Activated B cell treated with CpG ODN at 0.5 μM for 24 hours (primary cell): Measurements from ENCODE around the gene VIPR1. TPM values are rescaled to one million over a fixed set of nuclear protein-coding genes. Genes with fewer than 3 reads are reported as not detected.
A peak's percentile ranks its signal among the peaks of the same experiment; 100 is the strongest.

ENCODE experiments used
- ATAC-seq: fragments of 200-7000 bp; cut with Tn5 transposase; one replicate; pipeline ENCODE4 v1.10.0; 2021; ENCODE audit warnings: low read depth, mild to moderate bottlenecking, moderate library complexity
- CTCF ChIA-PET: fragments of 350-600 bp; sonication (Branson Sonifier 250); formaldehyde crosslinking; loops from one replicate; lab custom pipeline; 2021; ENCODE audit warnings: antibody characterized with exemption; lab: Charles Lee
- POLR2A ChIA-PET: fragments of 350-600 bp; sonication (Branson Sonifier 250); formaldehyde crosslinking; loops from one replicate; lab custom pipeline; 2021; ENCODE audit warnings: antibody characterized with exemption; lab: Charles Lee
- DNase-seq: peaks from one replicate; pipeline ENCODE4 v3.0.0; 2022
- H3K27ac Mint-ChIP-seq: one replicate; pipeline ENCODE4 v1.8.0; 2020; ENCODE audit warnings: mixed read lengths
- H3K27me3 Mint-ChIP-seq: one replicate; pipeline ENCODE4 v1.8.0; 2021; ENCODE audit warnings: mixed read lengths
- H3K36me3 Mint-ChIP-seq: one replicate; pipeline ENCODE4 v1.8.0; 2021; ENCODE audit warnings: low read depth, mixed read lengths
- H3K4me1 Mint-ChIP-seq: one replicate; pipeline ENCODE4 v1.8.0; 2021; ENCODE audit warnings: mixed read lengths
- H3K4me3 Mint-ChIP-seq: one replicate; pipeline ENCODE4 v1.8.0; 2020; ENCODE audit warnings: mild to moderate bottlenecking, mixed read lengths
- H3K9me3 Mint-ChIP-seq: one replicate; pipeline ENCODE4 v1.8.0; 2020; ENCODE audit warnings: mixed read lengths
- CTCF ChIP-seq: fragments of 200-600 bp; IDR thresholded peaks from one replicate; pipeline ENCODE4 v1.8.0; 2022; ENCODE audit warnings: antibody characterized with exemption, mild to moderate bottlenecking
- intact Hi-C: fragments of 100-400 bp; cut with micrococcal nuclease; formaldehyde crosslinking; loops from one replicate; pipeline ENCODE4 v1.15.1; 2024
- total RNA-seq: library from RNA; stranded (reverse); gene quantifications from 2 replicates; pipeline ENCODE4 v1.2.3, GENCODE V29; 2022

VIPR1 gene
- total RNA-seq = 3.2 and 3.6 TPM in 2 replicates

GRCh38 chr3:42502429-42503250, at the start of gene VIPR1:
VIPR1 (plus strand) TSS chr3:42502643; CDS start chr3:42502736, 93 bp downstream.
- Mint-ChIP-seq H3K27me3 (peaks cover 24% of the 10 kb centered on the region), H3K36me3 (no peaks in the 10 kb centered on the region), H3K27ac (peak within 1 kb of the TSS; percentile 70), H3K9me3 (no peaks in the 10 kb centered on the region), H3K4me1 (peaks cover 22% of the 10 kb centered on the region), H3K4me3 (peak within 1 kb of the TSS; percentile 91)
- no peak for TF ChIP-seq CTCF
- POLR2A ChIA-PET = interaction anchor here (0.6 to 2.3 kb wide), 7 partner anchors 9 to 1303 kb away, joined by 3 to 20 read pairs (median 5); partner anchors contain the start of genes CTNNB1, NKTR and SS18L2
- intact Hi-C loops = loop anchor here (1.0 to 5.0 kb wide), 8 partner anchors 12 to 540 kb away; partner anchors contain the start of genes CCDC13, SEC22C and ULK4
- ATAC-seq (peak; percentile 99), DNase-seq (peak; percentile 91)
- CTCF ChIA-PET = interaction anchor here (0.8 to 2.8 kb wide), 9 partner anchors 13 to 255 kb away, joined by 3 to 18 read pairs (median 6); no protein-coding TSS in a partner anchor

- intact Hi-C loops = no loop called here
- Mint-ChIP-seq H3K4me3 (no peak overlapping the region), H3K27me3 (peaks cover 20% of the 10 kb centered on the region), H3K4me1 (no peaks in the 10 kb centered on the region), H3K36me3 (no peaks in the 10 kb centered on the region), H3K27ac (no peak overlapping the region), H3K9me3 (no peaks in the 10 kb centered on the region)
- DNase-seq = no peak
- TF ChIP-seq CTCF = no peak
- ATAC-seq = no peak
- CTCF ChIA-PET = no interaction called here
- POLR2A ChIA-PET = no interaction called here
These were observed 46.2 kb upstream of the VIPR1 start for GRCh38 chr3:42456211-42456610.

GRCh38 chr3:42459151-42459550, 43.3 kb upstream of the VIPR1 start:
- Mint-ChIP-seq H3K27ac (no peak overlapping the region), H3K9me3 (no peaks in the 10 kb centered on the region), H3K4me1 (no peaks in the 10 kb centered on the region), H3K36me3 (no peaks in the 10 kb centered on the region), H3K4me3 (no peak overlapping the region), H3K27me3 (peaks cover 25% of the 10 kb centered on the region)
- ChIA-PET POLR2A (no interaction called here), CTCF (no interaction called here)
- no peak for TF ChIP-seq CTCF
- DNase-seq = no peak
- intact Hi-C loops = no loop called here
- no peak for ATAC-seq

GRCh38 chr3:42461762-42462161, 40.7 kb upstream of the VIPR1 start:
- Mint-ChIP-seq H3K27ac (no peak overlapping the region), H3K36me3 (no peaks in the 10 kb centered on the region), H3K4me3 (no peak overlapping the region), H3K27me3 (peaks cover 20% of the 10 kb centered on the region), H3K4me1 (no peaks in the 10 kb centered on the region), H3K9me3 (no peaks in the 10 kb centered on the region)
- POLR2A ChIA-PET = no interaction called here
- TF ChIP-seq CTCF = no peak
- intact Hi-C loops = no loop called here
- DNase-seq (no peak), ATAC-seq (no peak)
- CTCF ChIA-PET = no interaction called here

- CTCF ChIA-PET = no interaction called here
- ATAC-seq = no peak
These were observed 39.4 kb upstream of the VIPR1 start for GRCh38 chr3:42463093-42463492.

More at GRCh38 chr3:42463093-42463492, 39.4 kb upstream of the VIPR1 start:
- Mint-ChIP-seq H3K4me1 (no peaks in the 10 kb centered on the region), H3K36me3 (no peaks in the 10 kb centered on the region), H3K27me3 (peaks cover 17% of the 10 kb centered on the region), H3K27ac (no peak overlapping the region), H3K9me3 (no peaks in the 10 kb centered on the region), H3K4me3 (no peak overlapping the region)
- POLR2A ChIA-PET = no interaction called here
- intact Hi-C loops = no loop called here
- DNase-seq = no peak
- TF ChIP-seq CTCF = no peak
